ENCODE results near the gene TNFSF13. TPM values are rescaled to one million over a fixed set of nuclear protein-coding genes. Genes with fewer than 3 reads are reported as not detected.

TNFSF13 gene
- total RNA-seq, 1 experiment from 2014 or later = 6.3 TPM

DNA sequence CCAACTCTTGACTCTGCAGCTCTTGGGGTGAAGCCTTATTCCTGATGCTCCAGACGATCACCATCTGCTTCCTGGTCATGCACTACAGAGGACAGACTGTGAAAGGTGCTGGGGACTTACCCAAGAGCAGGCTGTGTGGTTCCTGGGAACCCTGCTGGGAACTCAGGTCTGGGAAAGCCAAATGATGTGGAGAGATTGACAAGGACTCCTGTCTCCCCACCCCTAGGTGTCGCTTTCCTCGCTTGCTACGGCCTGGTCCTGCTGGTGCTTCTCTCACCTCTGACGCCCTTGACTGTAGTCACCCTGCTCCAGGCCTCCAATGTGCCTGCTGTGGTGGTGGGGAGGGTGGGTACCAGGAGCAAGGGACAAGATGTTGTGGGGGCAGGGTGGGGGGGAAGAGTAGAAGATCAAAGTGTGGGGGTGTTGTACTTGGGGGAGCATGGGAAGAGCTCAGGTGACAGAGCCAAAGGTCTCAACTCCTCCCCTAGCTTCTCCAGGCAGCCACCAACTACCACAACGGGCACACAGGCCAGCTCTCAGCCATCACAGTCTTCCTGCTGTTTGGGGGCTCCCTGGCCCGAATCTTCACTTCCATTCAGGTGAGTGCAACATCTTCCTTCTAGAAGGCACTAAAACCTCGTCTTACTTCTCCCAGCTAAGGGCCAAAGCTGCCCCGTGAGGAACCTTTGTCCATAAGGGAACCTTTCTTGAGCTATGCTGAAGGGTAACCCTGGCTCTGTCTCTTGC lies 28.3 kb downstream of the TNFSF13 start:
- Mint-ChIP-seq H3K27ac (ENCODE audit: low read depth, unreplicated experiment) (peak overlapping the region; percentile 86), H3K4me1 (ENCODE audit: insufficient read depth, unreplicated experiment) (peaks cover 47% of the 10 kb centered on the region), H3K4me3 (ENCODE audit: unreplicated experiment) (peak overlapping the region; percentile 76), H3K36me3 (ENCODE audit: insufficient read depth, unreplicated experiment) (peaks cover 30% of the 10 kb centered on the region), H3K9me3 (ENCODE audit: unreplicated experiment) (no peaks in the 10 kb centered on the region), H3K27me3 (ENCODE audit: insufficient read depth, unreplicated experiment) (no peaks in the 10 kb centered on the region)
- intact Hi-C loops (cut with micrococcal nuclease) = loop anchor here (1.0 kb wide), 2 partner anchors 15 to 101 kb away; partner anchors contain the start of gene WRAP53
- DNase-seq (ENCODE audit: unreplicated experiment) = peak; percentile 88
- BruUV-seq (replicated peaks) = no TSS peak
- CTCF ChIA-PET = interaction anchor here (0.6 to 7.7 kb wide), 20 partner anchors 9 to 541 kb away, joined by 3 to 89 read pairs (median 4); partner anchors contain the start of genes CD68, FXR2, SENP3 and TMEM102
- TF ChIP-seq, protein P1, sequence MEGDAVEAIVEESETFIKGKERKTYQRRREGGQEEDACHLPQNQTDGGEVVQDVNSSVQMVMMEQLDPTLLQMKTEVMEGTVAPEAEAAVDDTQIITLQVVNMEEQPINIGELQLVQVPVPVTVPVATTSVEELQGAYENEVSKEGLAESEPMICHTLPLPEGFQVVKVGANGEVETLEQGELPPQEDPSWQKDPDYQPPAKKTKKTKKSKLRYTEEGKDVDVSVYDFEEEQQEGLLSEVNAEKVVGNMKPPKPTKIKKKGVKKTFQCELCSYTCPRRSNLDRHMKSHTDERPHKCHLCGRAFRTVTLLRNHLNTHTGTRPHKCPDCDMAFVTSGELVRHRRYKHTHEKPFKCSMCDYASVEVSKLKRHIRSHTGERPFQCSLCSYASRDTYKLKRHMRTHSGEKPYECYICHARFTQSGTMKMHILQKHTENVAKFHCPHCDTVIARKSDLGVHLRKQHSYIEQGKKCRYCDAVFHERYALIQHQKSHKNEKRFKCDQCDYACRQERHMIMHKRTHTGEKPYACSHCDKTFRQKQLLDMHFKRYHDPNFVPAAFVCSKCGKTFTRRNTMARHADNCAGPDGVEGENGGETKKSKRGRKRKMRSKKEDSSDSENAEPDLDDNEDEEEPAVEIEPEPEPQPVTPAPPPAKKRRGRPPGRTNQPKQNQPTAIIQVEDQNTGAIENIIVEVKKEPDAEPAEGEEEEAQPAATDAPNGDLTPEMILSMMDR (IDR thresholded peaks at IDR 0.05; ENCODE audit: unreplicated experiment) = peak; percentile 60
- POLR2A ChIA-PET = interaction anchor here (0.5 to 14.9 kb wide), 8 partner anchors 9 to 282 kb away, joined by 3 to 303 read pairs (median 28); partner anchors contain the start of genes CD68, FXR2, SAT2 and TP53

DNA sequence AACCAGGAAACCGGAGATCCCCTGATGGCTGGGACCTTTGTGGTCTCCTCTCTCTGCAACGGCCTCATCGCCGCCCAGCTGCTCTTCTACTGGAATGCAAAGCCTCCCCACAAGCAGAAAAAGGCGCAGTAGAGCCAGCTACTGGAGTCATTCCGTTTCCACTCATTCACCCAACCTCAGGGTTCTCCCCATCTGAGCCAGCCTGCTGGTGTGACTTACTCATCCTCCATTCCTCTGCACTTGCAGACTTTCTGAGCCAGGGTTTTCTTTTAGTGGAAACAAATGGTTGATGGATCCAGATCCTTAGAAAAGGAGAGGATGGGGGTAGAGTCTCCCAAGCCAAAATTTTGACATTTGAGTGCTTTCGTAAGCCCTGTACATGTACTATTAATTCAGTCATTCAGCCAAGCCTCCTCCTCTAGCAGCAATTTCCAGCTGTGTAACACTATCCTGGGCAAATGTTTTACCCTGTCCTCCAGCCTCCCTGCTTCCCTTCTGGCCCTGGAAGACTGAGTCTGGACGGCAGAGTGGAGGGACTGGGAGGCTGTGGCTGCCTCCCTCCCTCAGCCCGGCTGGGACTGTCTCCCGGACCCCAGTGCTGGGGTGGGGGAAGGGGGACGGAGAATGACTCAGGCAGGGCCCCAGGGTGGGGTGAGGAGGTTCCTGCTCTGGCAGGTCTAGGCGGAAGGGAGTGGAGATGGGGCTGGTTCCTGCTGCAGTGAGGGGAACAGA lies 29.0 kb downstream of the TNFSF13 start:
- TF ChIP-seq, protein P1 (IDR thresholded peaks at IDR 0.05; ENCODE audit: unreplicated experiment) = no peak
- Mint-ChIP-seq H3K4me3 (ENCODE audit: unreplicated experiment) (peak overlapping the region; percentile 76), H3K9me3 (ENCODE audit: unreplicated experiment) (no peaks in the 10 kb centered on the region), H3K4me1 (ENCODE audit: insufficient read depth, unreplicated experiment) (peaks cover 42% of the 10 kb centered on the region), H3K27ac (ENCODE audit: low read depth, unreplicated experiment) (peak overlapping the region; percentile 86), H3K27me3 (ENCODE audit: insufficient read depth, unreplicated experiment) (no peaks in the 10 kb centered on the region), H3K36me3 (ENCODE audit: insufficient read depth, unreplicated experiment) (peaks cover 37% of the 10 kb centered on the region)
- no TSS peak for BruUV-seq (replicated peaks)
- intact Hi-C loops (cut with micrococcal nuclease) = loop anchor here (1.0 to 2.0 kb wide), 3 partner anchors 15 to 101 kb away; partner anchors contain the start of gene WRAP53
- ChIA-PET POLR2A (interaction anchor here (0.5 to 14.9 kb wide), 11 partner anchors 8 to 695 kb away, joined by 3 to 303 read pairs (median 4); partner anchors contain the start of genes CD68, FXR2, SAT2 and TP53), CTCF (interaction anchor here (0.6 to 7.7 kb wide), 17 partner anchors 9 to 540 kb away, joined by 3 to 89 read pairs (median 4); partner anchors contain the start of genes CD68, FXR2, TMEM102 and TP53)
- DNase-seq (ENCODE audit: unreplicated experiment) = peak; percentile 75

DNA sequence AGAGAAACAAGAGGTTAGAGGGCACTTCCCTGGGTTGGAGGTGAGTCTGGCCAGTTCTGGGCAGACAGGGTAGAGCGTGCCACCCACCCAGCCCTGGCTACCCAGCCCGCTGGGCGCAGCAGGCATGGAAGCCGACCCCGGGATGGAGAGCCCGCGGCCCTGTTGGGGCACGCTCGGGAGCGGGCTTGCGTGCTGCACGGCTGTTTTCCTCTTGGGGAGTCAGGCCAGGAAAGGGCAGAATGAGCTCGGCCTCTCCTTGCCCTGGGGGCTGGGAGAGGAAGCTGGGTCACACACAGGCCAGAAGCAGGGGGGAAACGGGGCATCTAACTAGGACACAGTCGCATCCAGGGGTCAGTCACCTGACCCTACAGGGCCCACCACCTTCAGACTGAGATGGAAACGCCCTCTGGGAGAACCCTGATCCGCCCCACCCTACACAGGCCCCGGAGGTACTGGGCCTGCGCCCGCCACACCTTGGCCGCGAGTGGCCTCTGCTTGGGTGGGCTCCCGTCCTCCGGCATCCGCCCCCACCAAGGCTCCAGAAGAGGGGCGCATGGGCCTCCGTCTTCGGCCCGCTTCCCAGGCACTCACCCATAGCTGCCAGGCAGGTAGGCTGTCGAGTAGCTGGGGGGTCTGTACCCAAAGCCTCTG lies 30.1 kb downstream of the TNFSF13 start:
- DNase-seq (ENCODE audit: unreplicated experiment) = peak; percentile 64
- ChIA-PET CTCF (interaction anchor here (0.6 to 7.7 kb wide), 25 partner anchors 11 to 297 kb away, joined by 3 to 89 read pairs (median 4); partner anchors contain the start of genes CD68, DNAH2, FXR2 and NAA38), POLR2A (interaction anchor here (0.6 to 14.9 kb wide), 25 partner anchors 13 to 566 kb away, joined by 3 to 303 read pairs (median 4); partner anchors contain the start of genes CD68, DNAH2, FXR2 and NEURL4)
- TF ChIP-seq, protein P1 (IDR thresholded peaks at IDR 0.05; ENCODE audit: unreplicated experiment) = no peak
- H3K36me3 Mint-ChIP-seq (ENCODE audit: insufficient read depth, unreplicated experiment) = peaks cover 43% of the 10 kb centered on the region
- H3K4me1 Mint-ChIP-seq (ENCODE audit: insufficient read depth, unreplicated experiment) = peaks cover 42% of the 10 kb centered on the region
- no peaks in the 10 kb centered on the region for H3K27me3 Mint-ChIP-seq (ENCODE audit: insufficient read depth, unreplicated experiment)
- H3K27ac Mint-ChIP-seq (ENCODE audit: low read depth, unreplicated experiment) = peak overlapping the region; percentile 86
- intact Hi-C loops (cut with micrococcal nuclease) = loop anchor here (1.0 to 2.0 kb wide), 2 partner anchors 27 to 74 kb away; partner anchors contain the start of gene SENP3
- H3K4me3 Mint-ChIP-seq (ENCODE audit: unreplicated experiment) = peak overlapping the region; percentile 76
- no peaks in the 10 kb centered on the region for H3K9me3 Mint-ChIP-seq (ENCODE audit: unreplicated experiment)
- BruUV-seq (replicated peaks) = no TSS peak

All from MCF 10A (cell line).